ENCODE data around the gene MALRD1.

DNA sequence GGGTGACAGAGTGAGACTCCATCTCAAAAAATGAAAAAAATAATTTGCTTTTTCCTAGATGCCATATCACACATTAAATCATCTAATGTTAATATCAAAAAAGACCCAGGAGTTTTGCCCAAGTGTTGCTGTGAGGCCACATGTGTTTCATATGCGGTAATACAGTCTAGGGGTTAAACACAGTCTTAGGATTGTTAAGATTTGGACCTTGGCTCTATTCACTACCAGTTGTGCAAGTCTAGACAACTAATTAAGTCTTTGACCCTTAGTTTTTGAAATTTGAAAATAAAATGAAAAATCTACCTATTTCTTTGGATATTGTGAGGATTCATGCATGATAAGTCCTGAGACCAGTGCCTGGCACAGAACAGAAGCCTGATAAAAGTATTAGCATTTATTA is 14.9 kb upstream of the MALRD1 start:
- no peak for TF ChIP-seq CTCF (conservative IDR thresholded peaks at IDR 0.05; ENCODE audit: low read depth, low read length)
- TF ChIP-seq EZH2 (IDR thresholded peaks at IDR 0.05; ENCODE audit: borderline replicate concordance, low read depth, low read length, poor library complexity, severe bottlenecking): no peak

Measured in A673 (cell line).